Measurements from ENCODE around the gene GRWD1.
A peak's percentile ranks its signal among the peaks of the same experiment; 100 is the strongest.

Gene GRWD1

GRCh38 chr19:48478339-48479256 lies 32.8 kb downstream of the GRWD1 start:
- Histone ChIP-seq H3K4me3 (ENCODE audit: low read depth, low read length) (no peak overlapping the region), H3K9ac (no peak overlapping the region), H3K79me2 (no peaks in the 10 kb centered on the region), H2AFZ (no peak overlapping the region), H3K4me1 (peaks cover 7% of the 10 kb centered on the region), H3K9me3 (ENCODE audit: control insufficient read depth, low read length) (no peaks in the 10 kb centered on the region), H3K36me3 (ENCODE audit: control insufficient read depth, insufficient read depth, low read length) (no peaks in the 10 kb centered on the region), H3K27me3 (ENCODE audit: control insufficient read depth, insufficient read depth, low read length) (no peaks in the 10 kb centered on the region), H3K4me2 (ENCODE audit: low read length) (no peak overlapping the region), H3K27ac (no peak overlapping the region)
- TF ChIP-seq CTCF (IDR thresholded peaks at IDR 0.05), result no peak

- Histone ChIP-seq H3K4me3 (ENCODE audit: low read depth, low read length) (no peak overlapping the region), H3K4me1 (peaks cover 7% of the 10 kb centered on the region), H3K36me3 (ENCODE audit: control insufficient read depth, insufficient read depth, low read length) (no peaks in the 10 kb centered on the region), H3K9me3 (ENCODE audit: control insufficient read depth, low read length) (no peaks in the 10 kb centered on the region), H3K27ac (peak overlapping the region; percentile 29), H3K9ac (no peak overlapping the region), H3K27me3 (ENCODE audit: control insufficient read depth, insufficient read depth, low read length) (no peaks in the 10 kb centered on the region), H2AFZ (no peak overlapping the region), H3K4me2 (ENCODE audit: low read length) (no peak overlapping the region), H3K79me2 (no peaks in the 10 kb centered on the region)
- TF ChIP-seq CTCF (IDR thresholded peaks at IDR 0.05), result no peak
These were observed 33.9 kb downstream of the GRWD1 start for GRCh38 chr19:48479686-48480085.

- Histone ChIP-seq H3K79me2 (no peaks in the 10 kb centered on the region), H3K9ac (no peak overlapping the region), H3K4me2 (ENCODE audit: low read length) (peak overlapping the region; percentile 49), H3K4me1 (peaks cover 7% of the 10 kb centered on the region), H3K9me3 (ENCODE audit: control insufficient read depth, low read length) (no peaks in the 10 kb centered on the region), H3K36me3 (ENCODE audit: control insufficient read depth, insufficient read depth, low read length) (no peaks in the 10 kb centered on the region), H3K4me3 (ENCODE audit: low read depth, low read length) (peak overlapping the region; percentile 37), H3K27me3 (ENCODE audit: control insufficient read depth, insufficient read depth, low read length) (no peaks in the 10 kb centered on the region), H3K27ac (peak overlapping the region; percentile 32), H2AFZ (peak overlapping the region; percentile 38)
- no peak for TF ChIP-seq CTCF (IDR thresholded peaks at IDR 0.05)
These were observed 34.4 kb downstream of the GRWD1 start for GRCh38 chr19:48480183-48480557.

- no peaks in the 10 kb centered on the region for H3K9me3 ChIP-seq (ENCODE audit: control insufficient read depth, low read length)
- H3K4me3 ChIP-seq (ENCODE audit: low read depth, low read length), result peak overlapping the region; percentile 37
- no peak overlapping the region for H3K9ac ChIP-seq
- TF ChIP-seq CTCF (IDR thresholded peaks at IDR 0.05), result no peak
- H3K36me3 ChIP-seq (ENCODE audit: control insufficient read depth, insufficient read depth, low read length), result no peaks in the 10 kb centered on the region
- H2AFZ ChIP-seq, result peak overlapping the region; percentile 38
- no peaks in the 10 kb centered on the region for H3K79me2 ChIP-seq
- peaks cover 7% of the 10 kb centered on the region for H3K4me1 ChIP-seq
- no peaks in the 10 kb centered on the region for H3K27me3 ChIP-seq (ENCODE audit: control insufficient read depth, insufficient read depth, low read length)
- H3K4me2 ChIP-seq (ENCODE audit: low read length), result peak overlapping the region; percentile 49
- H3K27ac ChIP-seq, result peak overlapping the region; percentile 32
These were observed 35.0 kb downstream of the GRWD1 start for GRCh38 chr19:48480558-48481500.

Data from parathyroid adenoma (tissue), 2 donors.